Activated naive CD4-positive, alpha-beta T cell treated with anti-CD3 and anti-CD28 coated beads, Interleukin-2, amount 50 U/mL, for 72 hours (primary cell): Measurements from ENCODE around the gene TTLL1. TPM values are rescaled to one million over a fixed set of nuclear protein-coding genes. Genes with fewer than 3 reads are reported as not detected.

ENCODE experiments used
- ATAC-seq, 2 donors: fragments of 150-1000 bp; cut with Tn5 transposase; 2 replicates each; pipeline ENCODE4 v1.10.0; 2021; ENCODE audit warnings: mild to moderate bottlenecking in 2 of 2, moderate library complexity in 2 of 2
- DNase-seq, 2 donors: peaks; one replicate each; pipeline ENCODE4 v3.0.0; 2021 to 2022; ENCODE audit warnings: low spot score in 2 of 2
- H3K27ac Mint-ChIP-seq, 2 donors: one replicate each; pipeline ENCODE4 v1.8.0; 2022; ENCODE audit warnings: mild to moderate bottlenecking in 2 of 2, mixed read lengths in 2 of 2
- H3K36me3 Mint-ChIP-seq, 2 donors: one replicate each; pipeline ENCODE4 v1.8.0; 2022; ENCODE audit warnings: mixed read lengths in 2 of 2
- H3K9me3 Mint-ChIP-seq, 2 donors: one replicate each; pipeline ENCODE4 v1.8.0; 2022; ENCODE audit warnings: mixed read lengths in 2 of 2
- total RNA-seq, 2 donors: library from RNA; stranded (reverse); gene quantifications; one replicate each; pipeline ENCODE4 v1.2.3, GENCODE V29; 2022

TTLL1 gene
- 1 to 10 TPM; 5.6 to 6.0 TPM for total RNA-seq

- H3K9me3 Mint-ChIP-seq, result no peaks in the 10 kb centered on the region
- no peaks in the 10 kb centered on the region for H3K36me3 Mint-ChIP-seq
- peak; percentile 90 to 96 for ATAC-seq
- DNase-seq, result peak; percentile 90 to 92
- peak within 1 kb of the TSS; percentile 54 to 88 for H3K27ac Mint-ChIP-seq
Measured at GRCh38 chr22:43088984-43089717, at the start of gene TTLL1. Gene TTLL1, minus strand, starts transcription at chr22:43089391. Its CDS starts 13,805 bp downstream, at chr22:43075586.

DNA sequence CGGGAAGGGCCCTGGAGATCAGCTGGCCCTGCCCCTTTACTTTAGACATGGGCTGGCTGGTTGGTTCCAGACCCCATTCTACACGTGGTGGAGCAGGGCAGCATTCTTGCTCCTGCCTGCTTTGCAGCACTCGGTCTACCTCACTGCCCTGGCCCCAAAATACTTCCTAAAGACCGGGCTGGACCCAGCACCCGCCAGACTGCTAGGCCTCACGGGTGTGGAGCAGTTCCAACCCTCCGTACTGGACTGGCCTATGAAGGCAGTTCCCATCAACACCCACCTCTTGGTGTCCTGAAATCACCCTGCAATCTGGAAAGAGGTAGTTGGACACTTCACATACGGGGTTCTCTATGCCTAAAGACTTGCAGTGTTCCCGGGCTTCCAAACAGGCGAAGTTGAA, 47.6 kb upstream of the TTLL1 start:
- H3K9me3 Mint-ChIP-seq, result no peaks in the 10 kb centered on the region
- H3K36me3 Mint-ChIP-seq, result peaks cover 4 to 10% of the 10 kb centered on the region in 2 donors
- H3K27ac Mint-ChIP-seq, result no peak overlapping the region
- ATAC-seq (no peak), DNase-seq (no peak)

DNA sequence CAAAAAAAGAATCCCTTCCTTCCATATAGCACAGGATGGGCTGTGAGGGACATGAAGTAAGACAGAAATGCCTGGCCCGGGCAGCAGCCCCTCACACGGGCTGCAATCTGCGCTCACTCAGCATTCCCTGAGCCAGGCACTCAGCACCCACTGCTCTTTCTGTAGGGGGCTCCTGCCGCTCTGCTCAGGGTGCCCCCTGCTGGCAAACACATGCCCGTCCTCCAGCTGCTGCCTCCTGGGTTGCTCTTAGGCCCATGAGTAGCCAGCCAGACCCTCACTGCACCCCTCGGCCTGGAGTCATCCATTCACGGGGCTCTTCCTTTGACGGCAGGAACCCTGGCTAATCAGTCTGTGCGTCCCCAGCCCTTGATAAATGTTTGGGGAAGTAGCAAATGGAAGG, 47.1 kb upstream of the TTLL1 start:
- Mint-ChIP-seq H3K36me3 (peaks cover 4 to 10% of the 10 kb centered on the region in 2 donors), H3K9me3 (no peaks in the 10 kb centered on the region), H3K27ac (no peak overlapping the region)
- peak in 1 of 2 donors; percentile 48 for DNase-seq
- peak in 1 of 2 donors; percentile 61 for ATAC-seq

DNA sequence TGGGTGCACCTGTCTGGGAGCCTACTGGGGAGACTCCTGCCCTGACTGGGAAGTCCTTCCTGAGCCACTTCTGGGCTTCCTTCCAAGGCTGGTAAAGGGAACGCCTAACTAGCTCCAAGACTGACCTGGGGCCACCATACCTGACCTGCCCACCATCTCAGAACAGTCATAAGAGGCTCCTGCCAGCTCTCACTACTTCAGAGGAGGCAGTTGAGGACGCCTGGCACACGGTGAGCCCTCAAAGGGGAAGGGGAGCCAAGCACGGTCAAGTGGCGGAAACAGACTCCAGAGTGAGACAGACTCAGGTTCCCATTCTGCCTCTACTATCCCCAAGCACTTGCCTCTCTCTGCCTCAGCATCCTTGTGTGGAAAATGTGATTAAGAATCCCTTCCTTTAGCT, 46.4 kb upstream of the TTLL1 start:
- DNase-seq, result no peak
- no peak for ATAC-seq
- Mint-ChIP-seq H3K27ac (no peak overlapping the region), H3K36me3 (peaks cover 4 to 9% of the 10 kb centered on the region in 2 donors), H3K9me3 (no peaks in the 10 kb centered on the region)

DNA sequence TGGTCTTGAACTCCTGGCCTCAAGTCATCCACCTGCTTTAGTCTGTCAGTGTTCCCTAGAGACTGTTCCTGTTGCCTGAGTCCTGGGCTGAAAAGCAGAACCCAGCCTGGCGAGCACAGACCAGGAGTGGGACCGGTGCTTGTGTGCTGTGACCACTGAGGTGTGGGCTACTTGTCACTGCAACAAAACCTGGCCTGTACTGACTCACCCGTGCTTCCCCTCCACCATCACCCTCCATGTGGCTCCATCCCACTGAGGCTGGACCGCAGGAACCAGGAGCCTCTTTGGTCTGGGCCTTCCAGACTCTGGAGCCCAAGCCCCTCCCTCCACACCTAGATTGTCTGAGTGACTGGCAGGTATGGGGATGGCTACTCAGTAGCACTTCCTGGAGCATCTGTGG, 45.4 kb upstream of the TTLL1 start:
- Mint-ChIP-seq H3K36me3 (no peaks in the 10 kb centered on the region), H3K27ac (no peak overlapping the region), H3K9me3 (no peaks in the 10 kb centered on the region)
- ATAC-seq (no peak), DNase-seq (no peak)

DNA sequence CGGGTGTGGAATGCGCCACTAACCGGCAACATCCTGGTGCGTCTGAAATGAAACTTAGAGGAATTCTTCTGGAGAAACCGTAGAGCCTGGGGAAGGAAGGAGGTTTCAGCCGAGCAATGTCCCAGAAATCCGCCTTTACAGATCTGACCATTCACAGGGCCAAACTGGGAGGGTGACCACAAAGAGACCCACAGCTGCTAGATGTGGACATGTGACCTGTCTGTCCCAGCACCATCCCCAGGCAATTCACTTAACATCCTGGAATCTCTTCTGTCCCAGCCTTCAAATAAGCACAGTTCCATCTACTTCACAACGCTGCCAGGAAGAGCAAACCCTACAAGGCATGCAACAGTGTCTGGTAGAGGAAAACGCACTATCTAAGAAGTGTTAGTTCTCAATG, 44.2 kb upstream of the TTLL1 start:
- Mint-ChIP-seq H3K36me3 (no peaks in the 10 kb centered on the region), H3K9me3 (no peaks in the 10 kb centered on the region), H3K27ac (no peak overlapping the region)
- DNase-seq, result no peak
- ATAC-seq, result no peak

- no peak for ATAC-seq
- Mint-ChIP-seq H3K27ac (no peak overlapping the region), H3K36me3 (no peaks in the 10 kb centered on the region), H3K9me3 (no peaks in the 10 kb centered on the region)
- DNase-seq, result no peak
Measured at GRCh38 chr22:43131773-43132501, 42.7 kb upstream of the TTLL1 start.

GRCh38 chr22:43129426-43130425, 40.5 kb upstream of the TTLL1 start:
- no peaks in the 10 kb centered on the region for H3K9me3 Mint-ChIP-seq
- ATAC-seq (no peak), DNase-seq (no peak)
- H3K27ac Mint-ChIP-seq, result no peak overlapping the region
- no peaks in the 10 kb centered on the region for H3K36me3 Mint-ChIP-seq

DNA sequence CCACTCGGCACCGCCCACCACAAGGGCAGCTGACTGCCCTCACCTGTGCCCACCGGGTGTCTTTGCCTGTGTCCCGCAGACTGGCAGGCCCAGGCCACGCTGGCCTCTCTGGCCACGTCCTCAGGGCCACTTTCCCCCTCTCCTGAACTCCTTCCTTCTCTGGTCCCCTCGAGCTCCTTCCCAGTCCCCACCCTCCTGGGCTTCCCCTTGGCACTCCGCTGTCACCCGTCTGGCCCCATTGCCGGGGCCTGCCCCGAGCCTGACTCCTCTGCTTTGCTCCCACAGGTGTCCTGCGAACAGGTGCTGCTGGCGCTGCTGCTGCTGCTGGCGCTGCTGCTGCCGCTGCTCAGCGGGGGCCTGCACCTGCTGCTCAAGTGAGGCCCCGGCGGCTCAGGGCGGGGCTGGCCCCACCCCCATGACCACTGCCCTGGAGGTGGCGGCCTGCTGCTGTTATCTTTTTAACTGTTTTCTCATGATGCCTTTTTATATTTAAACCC, 39.8 kb upstream of the TTLL1 start:
- DNase-seq, result no peak
- ATAC-seq, result no peak
- H3K36me3 Mint-ChIP-seq, result no peaks in the 10 kb centered on the region
- no peaks in the 10 kb centered on the region for H3K9me3 Mint-ChIP-seq
- H3K27ac Mint-ChIP-seq, result no peak overlapping the region

- ATAC-seq, result no peak
- no peak overlapping the region for H3K27ac Mint-ChIP-seq
- H3K36me3 Mint-ChIP-seq, result no peaks in the 10 kb centered on the region
- no peak for DNase-seq
- H3K9me3 Mint-ChIP-seq, result no peaks in the 10 kb centered on the region
Measured at GRCh38 chr22:43128116-43128515, 38.9 kb upstream of the TTLL1 start.

DNA sequence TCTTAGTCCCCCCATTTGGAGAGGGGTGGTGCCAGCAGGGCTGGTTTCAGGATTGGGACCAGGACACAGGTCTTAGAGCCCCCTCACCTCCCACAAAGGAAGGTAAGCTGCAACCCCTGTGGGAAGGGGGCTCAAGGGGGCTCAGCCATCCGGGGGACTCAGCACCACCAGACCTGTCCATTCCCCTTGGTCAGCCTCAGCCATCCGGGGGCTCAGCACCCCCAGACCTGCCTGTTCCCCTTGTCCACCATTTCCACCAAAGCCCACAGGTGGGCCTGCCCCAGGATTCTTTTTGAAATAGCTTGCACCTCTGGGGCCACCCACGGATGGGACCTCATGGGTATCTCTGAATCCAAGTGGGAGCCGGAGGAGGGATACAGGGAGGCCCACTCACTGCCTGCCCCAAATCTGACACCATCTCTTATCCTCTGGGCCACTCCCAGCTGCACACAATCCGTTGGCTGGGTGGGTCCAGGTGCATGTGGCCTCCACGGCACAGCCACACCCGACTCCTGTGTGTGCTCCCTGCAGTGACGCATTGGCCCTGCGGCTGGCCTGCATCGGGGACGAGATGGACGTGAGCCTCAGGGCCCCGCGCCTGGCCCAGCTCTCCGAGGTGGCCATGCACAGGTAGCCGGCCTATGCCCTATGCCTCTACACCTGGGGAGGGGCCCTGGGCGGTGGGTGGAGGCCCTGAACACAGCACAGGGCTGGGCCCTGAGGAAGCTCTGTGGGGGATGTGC, 38.1 kb upstream of the TTLL1 start:
- Mint-ChIP-seq H3K9me3 (no peaks in the 10 kb centered on the region), H3K27ac (peak overlapping the region in 1 of 2 donors; percentile 6), H3K36me3 (no peaks in the 10 kb centered on the region)
- no peak for ATAC-seq
- DNase-seq, result no peak

GRCh38 chr22:43126501-43127165, 37.4 kb upstream of the TTLL1 start:
- DNase-seq (no peak), ATAC-seq (no peak)
- Mint-ChIP-seq H3K9me3 (no peaks in the 10 kb centered on the region), H3K36me3 (no peaks in the 10 kb centered on the region), H3K27ac (peak overlapping the region in 1 of 2 donors; percentile 6)

DNA sequence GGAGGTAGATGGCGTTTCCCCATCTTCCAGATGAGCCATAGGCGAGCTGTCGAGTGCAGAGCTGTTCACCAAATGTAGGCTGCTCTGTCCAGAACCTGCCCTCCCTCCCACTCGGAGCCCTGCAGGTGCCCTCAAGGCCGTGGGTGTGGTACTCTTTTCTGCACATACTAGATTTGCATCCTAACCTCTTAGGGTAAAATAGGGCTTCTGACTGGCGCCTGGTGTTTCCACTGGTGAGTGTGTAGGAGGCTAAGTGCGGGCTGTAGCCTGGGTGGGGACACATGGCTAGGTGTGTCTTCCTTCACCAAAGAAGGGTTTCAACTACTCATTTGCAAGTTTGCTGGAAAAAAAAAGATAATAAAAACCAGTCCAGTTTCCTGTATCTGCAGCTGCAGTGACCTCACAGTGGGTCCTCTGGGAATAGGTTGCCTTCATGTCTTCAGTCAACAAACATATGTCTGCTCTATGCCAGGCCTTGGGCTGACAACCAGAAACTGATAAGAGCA, 29.8 kb upstream of the TTLL1 start:
- Mint-ChIP-seq H3K36me3 (no peaks in the 10 kb centered on the region), H3K27ac (no peak overlapping the region), H3K9me3 (no peaks in the 10 kb centered on the region)
- no peak for ATAC-seq
- DNase-seq, result no peak

GRCh38 chr22:43118024-43118849, 29.0 kb upstream of the TTLL1 start:
- no peaks in the 10 kb centered on the region for H3K9me3 Mint-ChIP-seq
- ATAC-seq (no peak), DNase-seq (no peak)
- no peaks in the 10 kb centered on the region for H3K36me3 Mint-ChIP-seq
- no peak overlapping the region for H3K27ac Mint-ChIP-seq

- H3K27ac Mint-ChIP-seq, result no peak overlapping the region
- no peaks in the 10 kb centered on the region for H3K36me3 Mint-ChIP-seq
- DNase-seq, result no peak
- no peak for ATAC-seq
- no peaks in the 10 kb centered on the region for H3K9me3 Mint-ChIP-seq
Measured at GRCh38 chr22:43116932-43117331, 27.7 kb upstream of the TTLL1 start.
